ENCODE results near the gene FAM180A.
"Not testable (repeated sequence)": the region's sequence is repeated elsewhere in the genome, so short reads cannot be mapped to it uniquely, and the experiment has no call there.

FAM180A gene

GRCh38 chr7:135748770-135749169 lies at the start of gene FAM180A:
TSS of gene FAM180A (minus strand) at chr7:135748813. CDS start at chr7:135748580, 233 bp downstream.
- no peak for DNase-seq (ENCODE audit: low spot score)

- no peak for DNase-seq (ENCODE audit: low spot score)
These were observed 49.5 kb upstream of the FAM180A start for GRCh38 chr7:135798095-135798494.

DNA sequence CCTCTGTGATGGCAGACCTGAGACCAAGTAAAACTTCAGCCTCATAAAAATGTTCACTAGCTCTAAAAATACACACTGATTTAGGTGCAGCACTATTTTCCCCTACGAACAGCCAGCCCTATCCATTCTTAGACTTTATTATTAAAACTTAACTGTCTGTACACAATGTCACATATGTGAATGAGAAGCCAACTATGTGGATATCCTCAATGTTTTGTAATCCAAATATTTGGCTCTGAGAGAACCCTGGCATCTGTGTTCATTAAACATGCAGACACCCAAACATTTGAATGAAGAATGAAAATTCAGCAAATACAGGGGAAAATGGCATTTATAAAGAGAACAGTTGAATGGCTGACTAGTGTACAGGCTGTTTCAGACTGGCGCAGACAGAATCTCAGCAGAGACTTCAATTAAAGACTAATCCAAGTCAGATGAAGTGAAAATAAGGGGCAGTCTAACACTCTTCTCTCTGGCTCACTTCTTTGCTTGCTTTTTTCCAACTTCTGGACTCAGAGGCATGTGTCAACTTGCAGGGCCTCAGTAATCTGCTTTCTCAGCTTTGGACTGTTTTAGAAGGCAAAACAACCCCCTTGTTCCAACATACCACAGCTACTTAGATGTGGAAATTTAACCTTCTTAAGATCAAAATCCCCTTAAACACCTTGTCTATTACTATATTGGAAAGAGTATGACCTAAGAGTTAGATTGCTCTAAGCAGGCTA lies 47.4 kb upstream of the FAM180A start:
- DNase-seq (ENCODE audit: low spot score): no peak

DNA sequence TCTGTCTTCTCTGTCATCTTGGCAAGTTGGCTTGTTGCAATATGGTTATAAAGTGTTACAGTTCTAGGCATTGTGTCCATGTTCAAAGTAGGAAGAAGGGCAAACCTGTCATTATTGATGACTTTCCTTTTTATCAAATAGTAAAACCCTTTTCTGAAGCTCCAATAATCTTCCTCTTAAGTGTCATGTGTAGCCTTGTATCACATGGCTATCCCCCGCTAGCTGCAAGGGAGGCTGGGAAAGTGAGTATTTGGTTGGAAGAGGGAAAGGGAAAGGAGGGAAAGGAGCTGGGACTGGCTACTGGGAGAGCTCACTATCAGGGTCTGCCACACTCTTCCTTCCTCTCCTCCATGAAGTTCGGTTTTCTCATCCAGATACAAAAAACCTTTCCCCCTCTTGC lies 45.2 kb upstream of the FAM180A start:
- no peak for DNase-seq (ENCODE audit: low spot score)

- no peak for DNase-seq (ENCODE audit: low spot score)
These were observed 44.3 kb upstream of the FAM180A start for GRCh38 chr7:135792866-135793265.

- no peak for DNase-seq (ENCODE audit: low spot score)
These were observed 43.7 kb upstream of the FAM180A start for GRCh38 chr7:135792363-135792668.

DNA sequence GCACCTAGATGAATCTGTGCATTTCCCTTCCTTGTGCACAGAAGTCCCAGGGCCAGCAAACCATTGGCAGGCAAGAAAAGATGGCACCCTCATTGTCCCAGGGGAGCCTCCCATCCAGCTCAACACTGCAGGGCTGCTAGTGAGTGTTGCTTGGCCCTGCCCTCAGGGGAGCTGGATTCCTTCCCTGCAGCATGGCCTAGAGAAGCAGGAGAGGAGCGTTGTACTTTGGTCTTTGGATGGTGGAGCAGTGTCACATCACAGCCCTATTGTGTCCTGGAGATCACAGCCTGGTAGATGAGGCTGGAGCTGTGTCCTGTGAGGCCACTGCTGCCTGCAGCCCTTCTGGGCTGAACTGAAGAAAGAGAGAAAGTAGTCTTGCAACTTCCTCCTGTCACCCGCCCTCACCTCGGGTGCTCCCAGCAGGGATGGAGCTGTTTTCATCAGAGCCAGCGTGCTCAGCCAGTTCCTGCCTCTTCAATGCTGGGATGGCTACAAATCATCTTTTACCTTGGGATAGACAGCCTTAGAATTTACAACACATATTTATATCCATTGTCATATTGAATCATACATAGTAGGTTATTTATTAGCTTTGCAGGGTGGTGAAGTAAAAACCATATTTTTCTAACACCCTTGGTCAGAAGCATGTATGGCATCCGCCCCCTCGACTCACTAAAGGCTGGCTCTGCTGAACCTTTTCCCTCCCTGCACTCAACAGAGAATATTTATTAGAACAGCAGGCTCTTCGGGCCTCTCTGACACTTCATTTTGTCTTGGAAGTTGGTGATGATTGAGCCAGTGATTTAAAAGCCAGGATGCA lies 43.1 kb upstream of the FAM180A start:
- no peak for DNase-seq (ENCODE audit: low spot score)

DNA sequence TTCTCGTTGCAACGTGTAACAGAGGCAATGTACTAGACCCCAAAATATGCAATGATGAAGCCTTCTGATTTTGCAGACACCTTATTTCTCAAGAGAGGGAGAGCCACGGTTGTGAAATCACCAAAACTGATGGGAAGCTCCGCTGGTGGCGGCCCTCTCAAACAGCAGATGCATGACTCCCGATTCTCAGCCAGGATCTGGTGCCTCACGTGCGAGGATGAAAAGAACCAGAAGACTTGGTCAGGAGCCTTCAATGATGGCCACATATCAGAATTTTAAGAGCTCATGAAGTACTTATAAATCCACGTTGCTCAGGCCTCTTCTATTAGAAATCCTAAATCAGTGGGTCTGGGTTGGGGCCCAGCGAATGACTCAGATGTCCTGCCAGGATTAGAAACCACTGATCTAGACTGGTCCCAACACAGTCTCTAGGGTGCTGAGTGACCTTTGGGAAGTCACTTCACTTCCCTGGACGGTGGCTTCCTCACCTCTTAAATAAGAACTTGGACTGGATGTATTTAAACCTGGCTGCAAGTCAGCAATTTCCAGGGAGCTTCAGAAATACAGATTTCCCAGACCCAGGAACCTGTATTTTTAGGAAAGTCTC lies 41.9 kb upstream of the FAM180A start:
- DNase-seq (ENCODE audit: low spot score): no peak

- DNase-seq (ENCODE audit: low spot score): no peak
These were observed 41.3 kb upstream of the FAM180A start for GRCh38 chr7:135789956-135790355.

- no peak for DNase-seq (ENCODE audit: low spot score)
These were observed 40.8 kb upstream of the FAM180A start for GRCh38 chr7:135789431-135789830.

DNA sequence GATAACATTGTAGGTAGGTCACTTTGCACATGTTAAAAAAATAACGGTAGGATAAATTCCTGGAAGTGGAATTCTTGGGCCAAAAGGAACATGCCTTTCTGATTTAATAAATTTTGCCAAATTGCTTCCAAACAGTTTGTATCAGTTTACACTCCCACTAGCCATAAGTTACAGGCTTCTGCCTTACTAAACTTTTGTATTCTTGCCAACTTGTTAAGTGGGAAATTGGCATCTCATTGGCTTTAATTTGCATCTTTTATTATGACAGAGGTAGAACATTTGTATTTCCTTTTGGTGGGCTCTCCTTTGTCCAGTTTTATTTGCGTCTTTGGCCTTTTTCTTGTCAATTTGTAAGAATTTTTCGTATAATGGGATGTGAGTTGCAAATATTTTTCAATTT lies 38.3 kb upstream of the FAM180A start:
- DNase-seq (ENCODE audit: low spot score): no peak

GRCh38 chr7:135785065-135785464 lies 36.5 kb upstream of the FAM180A start:
- DNase-seq (ENCODE audit: low spot score): no peak

DNA sequence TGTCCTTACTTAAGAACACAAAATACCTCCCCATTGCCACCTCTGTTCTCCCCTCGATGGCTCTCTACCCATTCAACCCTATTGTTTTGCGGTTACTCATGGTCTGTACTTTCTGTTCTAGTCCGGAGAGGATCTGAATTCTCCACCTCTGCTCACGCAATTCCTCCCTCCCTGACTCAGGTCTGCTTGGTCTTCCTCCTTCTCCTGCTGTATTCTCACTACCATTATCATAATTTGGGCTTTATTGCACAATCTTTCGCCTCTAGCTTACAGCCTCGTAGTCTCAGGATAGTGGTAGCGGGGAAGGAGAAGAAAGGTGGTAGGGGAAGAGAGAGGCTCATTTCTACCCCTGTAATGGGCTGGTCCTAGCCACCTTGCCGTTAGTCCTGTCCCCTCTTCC lies 35.4 kb upstream of the FAM180A start:
- no peak for DNase-seq (ENCODE audit: low spot score)

DNA sequence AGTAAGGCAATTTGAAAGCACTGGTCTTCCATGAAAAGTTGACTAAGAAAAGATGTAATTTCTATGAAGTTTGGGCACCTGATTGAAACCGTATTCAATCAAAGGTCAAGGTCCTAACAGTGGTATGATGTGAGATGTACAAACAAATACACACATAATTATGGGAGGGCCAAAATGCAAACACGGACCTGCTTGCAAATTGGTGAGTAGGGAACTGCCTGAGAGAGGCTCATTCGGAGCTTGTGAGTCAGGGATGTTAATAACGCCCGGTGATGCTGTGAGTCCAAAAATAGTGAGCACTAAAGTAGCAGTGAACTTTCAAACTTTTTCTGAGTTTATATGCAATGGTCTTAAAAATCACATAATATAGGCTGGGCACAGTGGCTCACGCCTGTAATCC lies 34.2 kb upstream of the FAM180A start:
- DNase-seq (ENCODE audit: low spot score): no peak

DNA sequence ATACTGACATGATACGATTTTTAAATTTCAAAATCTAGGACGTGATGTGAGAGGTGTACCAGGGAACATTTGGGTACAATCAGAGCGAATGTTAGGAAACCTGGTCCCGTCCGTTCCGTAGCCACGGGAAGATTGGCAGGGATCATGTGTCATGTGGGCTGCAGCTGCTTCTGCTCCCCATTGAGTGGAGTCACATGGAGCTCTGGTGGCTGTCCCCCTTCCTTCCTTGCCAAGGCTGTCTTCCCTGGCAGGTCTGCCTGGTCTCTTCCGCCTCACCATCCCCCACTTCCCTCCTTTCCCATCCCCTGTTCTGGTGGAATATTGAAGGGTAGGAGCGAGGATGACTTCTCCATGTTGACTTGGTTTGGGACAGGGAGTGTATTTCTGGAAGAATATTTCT lies 33.8 kb upstream of the FAM180A start:
- DNase-seq (ENCODE audit: low spot score): no peak

DNA sequence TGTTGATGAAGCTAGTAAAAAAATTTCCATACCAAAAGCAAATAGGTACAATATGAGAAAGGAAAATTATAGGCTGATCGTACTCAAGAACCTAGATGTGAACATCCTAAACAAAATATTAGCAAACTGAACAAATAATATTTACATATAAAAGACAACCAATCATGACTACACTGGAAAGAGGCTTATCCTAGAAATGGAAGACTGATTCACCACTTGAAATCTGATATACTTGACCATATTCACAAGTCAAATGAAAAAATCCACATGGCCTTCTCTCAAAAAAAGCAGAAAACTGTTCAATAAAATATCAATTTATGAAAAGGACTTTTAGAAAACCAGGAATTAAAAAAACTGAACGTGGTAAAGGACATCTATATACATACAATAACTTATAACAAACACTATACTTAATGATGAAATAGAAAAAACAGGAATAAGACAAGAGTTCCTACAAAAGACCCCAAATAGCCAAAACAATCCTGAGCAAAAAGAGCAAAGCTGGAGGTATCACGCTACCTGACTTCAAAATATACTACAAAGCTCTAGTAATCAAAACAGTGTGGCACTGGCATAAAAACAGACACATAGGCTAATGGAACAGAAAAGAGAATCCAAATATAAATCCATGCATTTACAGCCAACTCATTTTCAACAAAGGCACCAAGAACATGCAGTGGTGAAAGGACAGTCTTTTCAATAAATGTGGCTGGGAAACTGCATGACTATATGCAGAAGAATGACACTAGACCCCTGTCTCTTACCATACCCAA lies 29.2 kb upstream of the FAM180A start:
- no peak for DNase-seq (ENCODE audit: low spot score)

DNA sequence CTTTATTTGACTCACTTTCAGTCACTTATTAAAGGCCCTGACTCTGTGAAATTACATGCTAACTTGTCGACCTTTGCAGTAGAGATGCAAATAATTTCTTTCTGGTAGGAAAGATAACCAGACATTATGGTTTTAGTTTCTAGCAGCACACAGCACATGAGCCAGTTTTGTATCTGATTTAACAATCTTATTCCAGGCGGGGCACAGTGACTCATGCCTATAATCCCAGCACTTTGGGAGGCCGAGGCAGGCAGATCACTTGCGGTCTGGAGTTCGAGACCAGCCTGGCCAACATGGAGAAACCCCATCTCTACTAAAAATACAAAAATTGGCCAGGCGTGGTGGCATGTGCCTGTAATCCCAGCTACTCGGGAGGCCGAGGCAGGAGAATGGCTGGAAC lies 27.3 kb upstream of the FAM180A start:
- DNase-seq (ENCODE audit: low spot score): not testable (repeated sequence)

DNA sequence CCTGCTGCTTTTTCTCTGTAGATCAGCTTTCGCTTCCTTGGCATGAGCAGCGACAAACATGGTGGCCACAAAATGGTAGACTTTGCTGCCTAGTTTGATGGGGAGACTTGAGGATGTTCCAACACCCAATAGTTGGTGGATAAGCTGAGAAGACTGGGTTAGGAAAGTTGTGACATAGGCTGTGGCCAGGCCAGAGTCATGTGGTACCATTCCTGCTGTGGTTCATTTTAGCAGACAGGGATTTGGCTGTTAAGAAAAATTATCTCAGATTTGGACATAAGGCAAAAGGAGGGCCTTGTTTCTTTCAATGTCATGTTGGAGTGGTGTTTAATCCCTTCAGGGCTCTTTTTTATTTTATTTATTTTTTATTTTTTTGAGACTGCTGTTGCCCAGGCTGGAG lies 26.6 kb upstream of the FAM180A start:
- no peak for DNase-seq (ENCODE audit: low spot score)

DNA sequence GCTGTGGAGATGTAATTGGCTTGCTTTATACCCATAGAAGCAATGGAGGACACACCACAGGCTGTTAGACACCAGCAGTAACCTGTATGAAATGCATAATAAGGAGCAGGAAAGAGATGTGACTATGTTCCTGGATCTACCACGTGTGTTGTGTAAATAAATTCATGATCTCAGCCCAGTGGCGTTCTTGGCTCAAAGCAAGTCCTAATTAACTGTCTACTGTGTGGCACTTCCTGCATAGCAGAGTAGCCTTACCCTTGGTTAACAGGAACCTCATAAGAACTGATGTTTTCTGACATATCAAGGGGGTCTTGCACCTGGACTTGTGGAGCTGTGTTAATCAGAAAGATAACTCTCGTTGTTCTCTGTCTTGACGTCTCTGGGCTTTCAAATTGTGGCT lies 25.7 kb upstream of the FAM180A start:
- peak; percentile 41 for DNase-seq (ENCODE audit: low spot score)

DNA sequence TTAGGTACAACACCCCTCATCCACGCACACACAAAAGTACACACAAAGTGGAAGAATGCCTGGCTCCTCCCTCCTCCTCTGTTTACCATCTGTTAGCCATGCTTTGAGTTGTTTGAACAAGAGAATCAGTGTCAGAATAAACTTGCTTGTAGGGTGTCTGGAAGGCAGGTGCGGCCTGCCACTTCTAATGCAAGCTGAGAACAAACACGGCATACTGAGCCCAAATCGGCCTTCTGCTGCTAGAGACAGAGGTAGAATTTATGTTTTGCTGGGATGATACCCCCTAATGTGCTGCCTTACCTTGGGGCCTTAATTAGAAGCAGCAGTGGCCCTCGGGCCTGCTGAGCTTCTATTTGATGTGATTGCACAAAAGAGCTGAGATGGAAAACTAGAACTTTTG lies 24.9 kb upstream of the FAM180A start:
- peak; percentile 25 for DNase-seq (ENCODE audit: low spot score)

DNA sequence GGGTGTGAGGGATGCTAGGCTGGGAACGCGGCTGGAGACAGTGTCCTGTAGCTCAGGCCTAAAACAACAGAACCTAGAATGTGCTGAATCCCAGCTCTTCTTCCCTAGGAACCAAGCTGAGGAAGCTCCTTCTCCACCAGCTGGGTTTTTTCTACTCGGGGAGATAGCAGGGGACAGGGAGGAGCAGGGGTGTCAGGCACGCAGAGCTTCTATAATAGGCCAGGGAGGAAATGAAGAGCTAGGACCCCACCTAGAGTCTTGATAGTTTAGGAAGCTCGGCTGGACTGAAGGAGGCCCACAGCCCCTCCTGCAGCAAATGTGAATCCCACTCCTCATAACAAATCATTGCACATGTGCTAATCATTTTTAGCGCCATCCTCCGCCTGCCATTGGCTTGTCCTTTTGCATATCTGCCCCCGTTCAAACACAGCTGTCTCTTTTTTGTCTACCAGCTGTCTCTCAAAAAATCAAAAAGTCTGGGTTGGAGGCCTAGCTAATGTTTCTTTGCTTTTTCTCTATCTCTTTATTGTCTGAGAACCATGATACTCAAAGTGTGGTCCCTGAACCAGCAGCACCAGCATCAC lies 24.1 kb upstream of the FAM180A start:
- no peak for DNase-seq (ENCODE audit: low spot score)

- no peak for DNase-seq (ENCODE audit: low spot score)
These were observed 23.5 kb upstream of the FAM180A start for GRCh38 chr7:135771961-135772638.
